ENCODE measurements around the gene CDC14B.

Gene CDC14B

GRCh38 chr9:96499257-96499656 lies 120.4 kb downstream of the CDC14B start:
- H3K9ac ChIP-seq (ENCODE audit: low read depth, low read length, poor library complexity, severe bottlenecking), result no peak overlapping the region
- H3K4me3 ChIP-seq (ENCODE audit: low read length, poor library complexity, severe bottlenecking), result no peak overlapping the region
- H3K27me3 ChIP-seq (ENCODE audit: insufficient read depth, low read length, poor library complexity, severe bottlenecking), result no peaks in the 10 kb centered on the region
- no peaks in the 10 kb centered on the region for H3K9me3 ChIP-seq (ENCODE audit: insufficient read depth, low read depth, low read length)
- H4K20me1 ChIP-seq (ENCODE audit: insufficient read depth, low read length, poor library complexity, severe bottlenecking), result no peaks in the 10 kb centered on the region
- no peaks in the 10 kb centered on the region for H3K9me2 ChIP-seq (replicated peaks; ENCODE audit: low read depth, low read length)
- TF ChIP-seq CTCF (conservative IDR thresholded peaks at IDR 0.05; ENCODE audit: low read length) (no peak), EZH2phosphoT487 (IDR thresholded peaks at IDR 0.05; ENCODE audit: borderline replicate concordance) (no peak)
- no peaks in the 10 kb centered on the region for H3F3A ChIP-seq (ENCODE audit: low read depth)
- H2AFZ ChIP-seq (ENCODE audit: low read length), result no peak overlapping the region
- no peak overlapping the region for H3K4me2 ChIP-seq (ENCODE audit: low read depth, low read length, poor library complexity, severe bottlenecking)
- H3K36me3 ChIP-seq (ENCODE audit: insufficient read depth, low read length), result no peaks in the 10 kb centered on the region
- H3K4me1 ChIP-seq (ENCODE audit: insufficient read depth, low read length, poor library complexity, severe bottlenecking), result no peaks in the 10 kb centered on the region
- H3K79me2 ChIP-seq (ENCODE audit: insufficient read depth, low read length), result no peaks in the 10 kb centered on the region

GRCh38 chr9:96498796-96499195 lies 120.8 kb downstream of the CDC14B start:
- TF ChIP-seq EZH2phosphoT487 (IDR thresholded peaks at IDR 0.05; ENCODE audit: borderline replicate concordance) (no peak), CTCF (conservative IDR thresholded peaks at IDR 0.05; ENCODE audit: low read length) (no peak)

GRCh38 chr9:96497117-96497399 lies 122.6 kb downstream of the CDC14B start:
- Histone ChIP-seq H3K9me2 (replicated peaks; ENCODE audit: low read depth, low read length) (no peaks in the 10 kb centered on the region), H3K4me2 (ENCODE audit: low read depth, low read length, poor library complexity, severe bottlenecking) (no peak overlapping the region), H3K9me3 (ENCODE audit: insufficient read depth, low read depth, low read length) (no peaks in the 10 kb centered on the region), H4K20me1 (ENCODE audit: insufficient read depth, low read length, poor library complexity, severe bottlenecking) (no peaks in the 10 kb centered on the region), H3K79me2 (ENCODE audit: insufficient read depth, low read length) (no peaks in the 10 kb centered on the region), H3F3A (ENCODE audit: low read depth) (no peaks in the 10 kb centered on the region), H3K27me3 (ENCODE audit: insufficient read depth, low read length, poor library complexity, severe bottlenecking) (no peaks in the 10 kb centered on the region), H3K4me3 (ENCODE audit: low read length, poor library complexity, severe bottlenecking) (no peak overlapping the region), H2AFZ (ENCODE audit: low read length) (no peak overlapping the region), H3K9ac (ENCODE audit: low read depth, low read length, poor library complexity, severe bottlenecking) (no peak overlapping the region), H3K4me1 (ENCODE audit: insufficient read depth, low read length, poor library complexity, severe bottlenecking) (no peaks in the 10 kb centered on the region), H3K36me3 (ENCODE audit: insufficient read depth, low read length) (no peaks in the 10 kb centered on the region)
- TF ChIP-seq EZH2phosphoT487 (IDR thresholded peaks at IDR 0.05; ENCODE audit: borderline replicate concordance) (no peak), CTCF (conservative IDR thresholded peaks at IDR 0.05; ENCODE audit: low read length) (no peak)

More at GRCh38 chr9:96498796-96499195, 120.8 kb downstream of the CDC14B start:
- Histone ChIP-seq H4K20me1 (ENCODE audit: insufficient read depth, low read length, poor library complexity, severe bottlenecking) (no peaks in the 10 kb centered on the region), H3K4me2 (ENCODE audit: low read depth, low read length, poor library complexity, severe bottlenecking) (no peak overlapping the region), H3K27me3 (ENCODE audit: insufficient read depth, low read length, poor library complexity, severe bottlenecking) (no peaks in the 10 kb centered on the region), H3K9me2 (replicated peaks; ENCODE audit: low read depth, low read length) (no peaks in the 10 kb centered on the region), H3K4me3 (ENCODE audit: low read length, poor library complexity, severe bottlenecking) (no peak overlapping the region), H2AFZ (ENCODE audit: low read length) (no peak overlapping the region), H3K9ac (ENCODE audit: low read depth, low read length, poor library complexity, severe bottlenecking) (no peak overlapping the region), H3K79me2 (ENCODE audit: insufficient read depth, low read length) (no peaks in the 10 kb centered on the region), H3F3A (ENCODE audit: low read depth) (no peaks in the 10 kb centered on the region), H3K4me1 (ENCODE audit: insufficient read depth, low read length, poor library complexity, severe bottlenecking) (no peaks in the 10 kb centered on the region), H3K36me3 (ENCODE audit: insufficient read depth, low read length) (no peaks in the 10 kb centered on the region), H3K9me3 (ENCODE audit: insufficient read depth, low read depth, low read length) (no peaks in the 10 kb centered on the region)

Measured in Loucy (cell line).